IMR-90 (cell line): ENCODE results near the gene FAR2. TPM values are rescaled to one million over a fixed set of nuclear protein-coding genes. Genes with fewer than 3 reads are reported as not detected.

Experiments
- ATAC-seq: fragments of 200-7000 bp; cut with Tn5 transposase; 2 replicates; pipeline ENCODE4 v1.9.1; 2020; ENCODE audit warnings: low read depth, mild to moderate bottlenecking, moderate library complexity
- BruUV-seq: library from RNA; stranded (reverse); fragments of 400-500 nt; replicated peaks from 2 replicates; lab custom pipeline; 2021; lab: Mats Ljungman, UMichigan
- CTCF ChIA-PET: fragments of 300-600 bp; formaldehyde crosslinking; extraction: SDS; loops from one replicate; lab custom pipeline; 2021; ENCODE audit warnings: antibody characterized with exemption; lab: Yijun Ruan, JAX
- POLR2A ChIA-PET: fragments of 300-600 bp; sonication (Branson Sonifier 250); formaldehyde crosslinking; loops from one replicate; lab custom pipeline; 2022; ENCODE audit warnings: antibody characterized with exemption; ENCODE audit not compliant: unreplicated experiment; lab: Charles Lee
- DNase-seq: peaks from one replicate; pipeline ENCODE4 v3.0.0; 2013
- H2AFZ ChIP-seq: replicated peaks from 2 replicates; pipeline ENCODE3; 2013; ENCODE audit warnings: low read length, mild to moderate bottlenecking; ENCODE audit not compliant: poor library complexity
- H2AK5ac ChIP-seq: 2 replicates; pipeline ENCODE4 v1.6.1; 2013; ENCODE audit warnings: low read depth, low read length, inconsistent platforms
- H2AK9ac ChIP-seq: replicated peaks from 2 replicates; pipeline ENCODE3; 2013; ENCODE audit warnings: mild to moderate bottlenecking, low read depth, low read length, moderate library complexity; ENCODE audit not compliant: poor library complexity
- H2BK120ac ChIP-seq: 2 replicates; pipeline ENCODE4 v1.6.1; 2013; ENCODE audit warnings: low read depth, low read length, inconsistent platforms
- H2BK15ac ChIP-seq: 3 replicates; pipeline ENCODE4 v1.6.1; 2013; ENCODE audit warnings: low read depth, low read length, inconsistent platforms
- H2BK20ac ChIP-seq: 2 replicates; pipeline ENCODE4 v1.6.1; 2013; ENCODE audit warnings: low read depth, mild to moderate bottlenecking, inconsistent platforms, low read length, moderate library complexity
- H2BK5ac ChIP-seq: 2 replicates; pipeline ENCODE4 v1.6.1; 2013; ENCODE audit warnings: mild to moderate bottlenecking, low read depth, low read length, inconsistent platforms; ENCODE audit not compliant: poor library complexity, severe bottlenecking
- H3K14ac ChIP-seq: replicated peaks from 2 replicates; pipeline ENCODE4 v1.6.1; 2013; ENCODE audit warnings: low read depth, low read length, inconsistent platforms
- H3K18ac ChIP-seq: 2 replicates; pipeline ENCODE4 v1.6.1; 2013; ENCODE audit warnings: low read depth, low read length, control low read depth
- H3K23ac ChIP-seq: 2 replicates; pipeline ENCODE4 v1.6.1; 2013; ENCODE audit warnings: low read depth, low read length, inconsistent platforms
- H3K27ac ChIP-seq: 2 replicates; pipeline ENCODE4 v1.5.1; 2013; ENCODE audit warnings: mild to moderate bottlenecking, control low read depth, low read length; ENCODE audit not compliant: insufficient read depth
- H3K27me3 ChIP-seq: 2 replicates; pipeline ENCODE4 v1.6.1; 2013; ENCODE audit warnings: low read length; ENCODE audit not compliant: control insufficient read depth, insufficient read depth
- H3K36me3 ChIP-seq: 2 replicates; pipeline ENCODE4 v1.6.1; 2013; ENCODE audit warnings: low read length, mixed read lengths; ENCODE audit not compliant: control insufficient read depth, insufficient read depth
- H3K4ac ChIP-seq: 2 replicates; pipeline ENCODE4 v1.6.1; 2013; ENCODE audit warnings: low read depth, low read length, inconsistent platforms
- H3K4me1 ChIP-seq: 2 replicates; pipeline ENCODE4 v1.6.1; 2013; ENCODE audit warnings: low read length, mixed read lengths; ENCODE audit not compliant: control insufficient read depth, insufficient read depth
- H3K4me2 ChIP-seq: 2 replicates; pipeline ENCODE4 v1.6.1; 2013; ENCODE audit warnings: low read depth, mild to moderate bottlenecking, control low read depth, low read length, moderate library complexity
- H3K4me3 ChIP-seq: 2 replicates; pipeline ENCODE4 v1.5.1; 2013; ENCODE audit warnings: low read depth, mild to moderate bottlenecking, control low read depth, low read length, moderate library complexity; ENCODE audit not compliant: insufficient read depth
- H3K56ac ChIP-seq: 2 replicates; pipeline ENCODE4 v1.6.1; 2013; ENCODE audit warnings: low read length, inconsistent platforms; ENCODE audit not compliant: insufficient read depth; ENCODE audit errors: extremely low read depth
- H3K79me1 ChIP-seq, 2 experiments: 2 replicates each; pipeline ENCODE4 v1.6.1; 2013; ENCODE audit warnings: low read length in 2 of 2, inconsistent platforms in 1 of 2, low read depth in 1 of 2
- H3K9ac ChIP-seq: 2 replicates; pipeline ENCODE4 v1.6.1; 2013; ENCODE audit warnings: low read depth, low read length, control low read depth
- H3K9me1 ChIP-seq: 2 replicates; pipeline ENCODE4 v1.6.1; 2013; ENCODE audit warnings: low read length, inconsistent platforms; ENCODE audit not compliant: insufficient read depth
- H3K9me3 ChIP-seq: 2 replicates; pipeline ENCODE4 v1.6.1; 2013; ENCODE audit warnings: low read length; ENCODE audit not compliant: control insufficient read depth, insufficient read depth
- H4K20me1 ChIP-seq: 2 replicates; pipeline ENCODE4 v1.6.1; 2013; ENCODE audit warnings: low read length, inconsistent platforms; ENCODE audit not compliant: insufficient read depth
- H4K5ac ChIP-seq: 2 replicates; pipeline ENCODE4 v1.6.1; 2013; ENCODE audit warnings: mild to moderate bottlenecking, low read depth, low read length, control low read depth
- H4K8ac ChIP-seq, 2 experiments: 2 replicates each; pipeline ENCODE4 v1.6.1; 2013; ENCODE audit warnings: low read depth in 2 of 2, low read length in 2 of 2, control low read depth in 1 of 2, inconsistent platforms in 1 of 2
- H4K91ac ChIP-seq: 2 replicates; pipeline ENCODE4 v1.6.1; 2013; ENCODE audit warnings: low read depth, low read length, inconsistent platforms; ENCODE audit not compliant: insufficient read depth
- BHLHE40 ChIP-seq: fragments of 150-350 bp; IDR thresholded peaks from 2 replicates; pipeline ENCODE4 v1.6.1; 2016; ENCODE audit warnings: mild to moderate bottlenecking, low read depth, low read length
- CEBPB ChIP-seq: IDR thresholded peaks from 2 replicates; pipeline ENCODE4 v1.6.1; 2012; ENCODE audit warnings: low read depth, low read length, improper control_type of control experiment
- MAZ ChIP-seq: IDR thresholded peaks from 2 replicates; pipeline ENCODE4 v1.6.1; 2012; ENCODE audit warnings: low read depth, mild to moderate bottlenecking, low read length, improper control_type of control experiment, moderate library complexity, borderline replicate concordance
- MXI1 ChIP-seq: IDR thresholded peaks from 2 replicates; pipeline ENCODE4 v1.6.1; 2012; ENCODE audit warnings: low read depth, mild to moderate bottlenecking, low read length, moderate library complexity, borderline replicate concordance
- SMC3 ChIP-seq: fragments of 150-350 bp; IDR thresholded peaks from 2 replicates; pipeline ENCODE4 v1.6.1; 2016; ENCODE audit warnings: low read depth, mild to moderate bottlenecking, antibody characterized with exemption, low read length, moderate library complexity
- WGBS, 2 experiments: methylation state at CpG; one replicate each; pipeline versions ENCODE4 v1.1.5 to v1.1.7; 2013; ENCODE audit warnings: missing lambda C conversion rate in 2 of 2; ENCODE audit not compliant: insufficient read length in 1 of 2; ENCODE audit errors: extremely low coverage in 2 of 2; 5-methylcytosine and 5-hydroxymethylcytosine counted together
- dilution Hi-C: fragments of 300-500 bp; cut with HindIII; formaldehyde crosslinking; loops from one replicate; pipeline ENCODE4 v1.14.3; 2018; ENCODE audit warnings: low sequenced_read_pairs; ENCODE audit not compliant: unreplicated experiment
- in situ Hi-C: fragments of 300-500 bp; cut with MboI; formaldehyde crosslinking; loops from 3 replicates; pipeline ENCODE4 v1.14.3; 2019; ENCODE audit warnings: low sequenced_read_pairs, inconsistent platforms, mixed read lengths
- intact Hi-C: fragments of 100-400 bp; cut with micrococcal nuclease; formaldehyde crosslinking; loops from 2 replicates; pipeline ENCODE4 v1.10.0; 2022
- polyA plus RNA-seq, 3 experiments: library from polyadenylated mRNA; depleted of rRNA; stranded (reverse); fragments of >200 nt; gene quantifications; 2 replicates each; pipeline ENCODE4 v1.2.3, GENCODE V29; 2012; ENCODE audit warnings: low replicate concordance in 1 of 3
- total RNA-seq: library from RNA; depleted of rRNA; stranded (reverse); fragments of >200 nt; gene quantifications from 2 replicates; pipeline ENCODE4 v1.2.3, GENCODE V29; 2012

Gene FAR2
- total and polyA plus RNA-seq, 2 of the 4 experiments (the other 2 are of a cell fraction): 1.1 to 2.0 TPM

GRCh38 chr12:29238822-29239291, 89.8 kb downstream of the FAR2 start:
- Histone ChIP-seq H3K4me2 (no peak overlapping the region), H2BK5ac (no peak overlapping the region), H3K27me3 (no peaks in the 10 kb centered on the region), H2BK20ac (no peak overlapping the region), H3K18ac (no peak overlapping the region), H3K9ac (no peak overlapping the region), H4K8ac (no peak overlapping the region), H3K14ac (no peak overlapping the region), H4K91ac (no peak overlapping the region), H2BK15ac (no peak overlapping the region), H3K56ac (no peak overlapping the region), H4K5ac (no peak overlapping the region), H3K79me1 (no peaks in the 10 kb centered on the region), H3K9me1 (no peaks in the 10 kb centered on the region; the same call in 1 of the 2 replicates), H4K20me1 (no peaks in the 10 kb centered on the region), H3K27ac (no peak overlapping the region), H3K36me3 (no peaks in the 10 kb centered on the region), H3K4me1 (peaks cover 6% of the 10 kb centered on the region), H3K4ac (no peak overlapping the region), H3K9me3 (no peaks in the 10 kb centered on the region), H2BK120ac (no peak overlapping the region), H2AFZ (no peak overlapping the region), H2AK5ac (no peak overlapping the region), H2AK9ac (no peak overlapping the region), H3K23ac (no peak overlapping the region), H3K4me3 (no peak overlapping the region)
- no TSS peak for BruUV-seq
- in situ Hi-C loops: no loop called here
- CTCF ChIA-PET: no interaction called here
- DNase-seq (peak; percentile 34), ATAC-seq (no peak)
- POLR2A ChIA-PET: no interaction called here
- no CpG with 5 or more reads among the region's 2 CpGs for WGBS, 2 experiments
- no peak for TF ChIP-seq SMC3
- no peak for TF ChIP-seq BHLHE40
- TF ChIP-seq MAZ: no peak
- no peak for TF ChIP-seq MXI1
- no peak for TF ChIP-seq CEBPB
- dilution Hi-C loops: no loop called here
- intact Hi-C loops: no loop called here
